Measurements from ENCODE around the gene SLC66A3. TPM values are rescaled to one million over a fixed set of nuclear protein-coding genes. Genes with fewer than 3 reads are reported as not detected.

SLC66A3 gene
- total RNA-seq, 1 experiment from 2014 or later, result 13.3 TPM

DNA sequence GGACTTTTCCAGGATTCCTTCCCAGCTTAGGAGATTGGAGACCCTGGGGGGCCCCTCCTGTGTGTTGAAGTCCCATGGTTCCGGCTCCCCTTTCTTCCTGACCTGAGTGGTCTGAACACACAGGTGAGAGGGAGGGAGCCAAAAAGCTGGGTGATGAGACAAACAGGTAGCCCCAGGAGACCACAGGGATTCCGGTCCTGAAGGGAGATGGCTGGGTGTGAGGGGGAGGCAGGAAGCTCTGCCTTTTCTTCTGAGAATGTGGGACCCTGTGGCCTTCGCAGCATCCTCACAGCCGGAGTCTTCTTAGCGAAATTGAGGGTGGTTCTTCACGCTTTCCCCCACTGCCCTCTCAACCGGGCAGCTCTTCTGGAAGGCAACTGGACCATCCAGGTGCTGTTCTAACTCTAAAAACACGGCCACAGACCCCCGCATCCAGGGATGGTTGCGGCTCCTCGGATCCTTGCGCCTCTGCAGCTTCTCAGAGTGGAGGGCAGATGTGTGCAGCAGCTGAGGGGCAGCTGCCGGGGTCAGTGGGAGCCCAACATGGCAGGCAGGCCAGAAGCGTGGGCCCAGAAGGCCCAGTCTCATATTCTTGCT lies 4.4 kb downstream of the SLC66A3 start:
- H3K23ac ChIP-seq (ENCODE audit: insufficient read length, low read depth, low read length), result no peak overlapping the region
- no peaks in the 10 kb centered on the region for H3K79me1 ChIP-seq (ENCODE audit: insufficient read depth, low read depth, low read length, poor library complexity, severe bottlenecking)
- H3K79me2 ChIP-seq (ENCODE audit: insufficient read depth, low read length), result no peaks in the 10 kb centered on the region
- no peak overlapping the region for H3K18ac ChIP-seq (ENCODE audit: insufficient read length, low read depth, low read length)
- DNase-seq, result no peak
- no peak overlapping the region for H2BK120ac ChIP-seq (ENCODE audit: low read depth, low read length, poor library complexity, severe bottlenecking)
- no peaks in the 10 kb centered on the region for H4K20me1 ChIP-seq (ENCODE audit: control insufficient read depth, insufficient read depth, insufficient read length)
- no peak overlapping the region for H3K4me2 ChIP-seq (ENCODE audit: insufficient read depth, insufficient read length, low read length)
- Mint-ChIP-seq H3K4me3 (no peak overlapping the region), H3K27me3 (ENCODE audit: low read depth) (peaks cover 7% of the 10 kb centered on the region), H3K9me3 (no peaks in the 10 kb centered on the region), H3K4me1 (peaks cover 7 to 18% of the 10 kb centered on the region in 2 experiments), H3K36me3 (ENCODE audit: insufficient read depth in 1 of 3, low read depth in 3 of 3) (no peaks in the 10 kb centered on the region; a peak in 1 of 7 replicates), H3K27ac (peak overlapping the region in 1 of 3 experiments; percentile 44; a peak in 1 of 7 replicates)
- no peak overlapping the region for H2BK15ac ChIP-seq (ENCODE audit: low read depth, low read length)
- H2BK20ac ChIP-seq (ENCODE audit: low read depth, low read length, poor library complexity, severe bottlenecking), result no peak overlapping the region
- TF ChIP-seq, protein P1, sequence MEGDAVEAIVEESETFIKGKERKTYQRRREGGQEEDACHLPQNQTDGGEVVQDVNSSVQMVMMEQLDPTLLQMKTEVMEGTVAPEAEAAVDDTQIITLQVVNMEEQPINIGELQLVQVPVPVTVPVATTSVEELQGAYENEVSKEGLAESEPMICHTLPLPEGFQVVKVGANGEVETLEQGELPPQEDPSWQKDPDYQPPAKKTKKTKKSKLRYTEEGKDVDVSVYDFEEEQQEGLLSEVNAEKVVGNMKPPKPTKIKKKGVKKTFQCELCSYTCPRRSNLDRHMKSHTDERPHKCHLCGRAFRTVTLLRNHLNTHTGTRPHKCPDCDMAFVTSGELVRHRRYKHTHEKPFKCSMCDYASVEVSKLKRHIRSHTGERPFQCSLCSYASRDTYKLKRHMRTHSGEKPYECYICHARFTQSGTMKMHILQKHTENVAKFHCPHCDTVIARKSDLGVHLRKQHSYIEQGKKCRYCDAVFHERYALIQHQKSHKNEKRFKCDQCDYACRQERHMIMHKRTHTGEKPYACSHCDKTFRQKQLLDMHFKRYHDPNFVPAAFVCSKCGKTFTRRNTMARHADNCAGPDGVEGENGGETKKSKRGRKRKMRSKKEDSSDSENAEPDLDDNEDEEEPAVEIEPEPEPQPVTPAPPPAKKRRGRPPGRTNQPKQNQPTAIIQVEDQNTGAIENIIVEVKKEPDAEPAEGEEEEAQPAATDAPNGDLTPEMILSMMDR (conservative IDR thresholded peaks at IDR 0.05), result no peak
- no CpG with 5 or more reads among the region's 14 CpGs for WGBS (ENCODE audit: extremely low coverage, insufficient read length, low lambda C conversion rate)
- no peak overlapping the region for H3K9ac ChIP-seq (ENCODE audit: extremely low read depth, insufficient read length, low read length)
- H3K23me2 ChIP-seq (ENCODE audit: insufficient read length, low read depth, low read length, poor library complexity, severe bottlenecking), result peaks cover 2% of the 10 kb centered on the region
- no peak overlapping the region for H3K56ac ChIP-seq (ENCODE audit: insufficient read length, low read depth, low read length)
- no peaks in the 10 kb centered on the region for H3K9me3 ChIP-seq (ENCODE audit: control insufficient read depth, low read depth, low read length)
- no peak overlapping the region for H2BK12ac ChIP-seq (ENCODE audit: insufficient read length, low read depth, low read length)
- H3K27ac ChIP-seq (ENCODE audit: insufficient read length, low read depth, low read length), result no peak overlapping the region
- no peak overlapping the region for H2AFZ ChIP-seq (ENCODE audit: low read length)
- H2AK5ac ChIP-seq (ENCODE audit: insufficient read length, low read length), result no peak overlapping the region
- H4K5ac ChIP-seq (ENCODE audit: insufficient read length, low read depth, low read length), result no peak overlapping the region
- H4K8ac ChIP-seq (replicated peaks; ENCODE audit: insufficient read length, low read depth, low read length), result no peak overlapping the region
- H4K91ac ChIP-seq (ENCODE audit: insufficient read length, low read depth, low read length), result no peak overlapping the region
- no peak overlapping the region for H2BK5ac ChIP-seq (ENCODE audit: insufficient read length, low read length)
- no peak overlapping the region for H3K4ac ChIP-seq (ENCODE audit: low read depth, low read length)
- no peak overlapping the region for H3K14ac ChIP-seq (ENCODE audit: insufficient read depth, low read length)
- H3T11ph ChIP-seq (ENCODE audit: low read length), result no peak overlapping the region
- no peaks in the 10 kb centered on the region for H3K4me1 ChIP-seq (ENCODE audit: insufficient read depth, low read length)
- H3K27me3 ChIP-seq (ENCODE audit: insufficient read depth, low read length), result no peaks in the 10 kb centered on the region
